ENCODE results near the gene OR2A5.

DNA sequence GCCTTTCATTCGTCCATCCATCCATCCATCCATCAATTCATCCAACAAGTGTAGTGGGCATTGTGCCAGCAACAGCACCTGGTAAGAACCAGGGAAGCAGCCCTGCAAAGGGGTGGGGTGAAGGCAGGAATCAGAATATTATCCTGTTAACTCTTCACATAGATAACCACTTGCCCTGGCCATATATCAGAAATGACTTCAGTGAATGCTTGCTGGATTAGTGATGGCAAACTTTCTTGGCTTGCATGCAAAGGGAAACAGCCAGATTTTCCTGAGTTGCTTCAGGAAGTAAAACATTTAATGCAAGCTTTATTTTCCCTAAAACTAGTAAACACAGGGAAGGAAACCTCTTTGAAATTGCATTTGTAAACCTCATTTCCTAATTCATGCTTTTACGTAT is 743 bp downstream of the OR2A5 start:
- TF ChIP-seq, protein P1, sequence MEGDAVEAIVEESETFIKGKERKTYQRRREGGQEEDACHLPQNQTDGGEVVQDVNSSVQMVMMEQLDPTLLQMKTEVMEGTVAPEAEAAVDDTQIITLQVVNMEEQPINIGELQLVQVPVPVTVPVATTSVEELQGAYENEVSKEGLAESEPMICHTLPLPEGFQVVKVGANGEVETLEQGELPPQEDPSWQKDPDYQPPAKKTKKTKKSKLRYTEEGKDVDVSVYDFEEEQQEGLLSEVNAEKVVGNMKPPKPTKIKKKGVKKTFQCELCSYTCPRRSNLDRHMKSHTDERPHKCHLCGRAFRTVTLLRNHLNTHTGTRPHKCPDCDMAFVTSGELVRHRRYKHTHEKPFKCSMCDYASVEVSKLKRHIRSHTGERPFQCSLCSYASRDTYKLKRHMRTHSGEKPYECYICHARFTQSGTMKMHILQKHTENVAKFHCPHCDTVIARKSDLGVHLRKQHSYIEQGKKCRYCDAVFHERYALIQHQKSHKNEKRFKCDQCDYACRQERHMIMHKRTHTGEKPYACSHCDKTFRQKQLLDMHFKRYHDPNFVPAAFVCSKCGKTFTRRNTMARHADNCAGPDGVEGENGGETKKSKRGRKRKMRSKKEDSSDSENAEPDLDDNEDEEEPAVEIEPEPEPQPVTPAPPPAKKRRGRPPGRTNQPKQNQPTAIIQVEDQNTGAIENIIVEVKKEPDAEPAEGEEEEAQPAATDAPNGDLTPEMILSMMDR (IDR thresholded peaks at IDR 0.05) = no peak
- TF ChIP-seq POLR2A (IDR thresholded peaks at IDR 0.05) = no peak
